ENCODE data around the gene SCEL.

SCEL gene

DNA sequence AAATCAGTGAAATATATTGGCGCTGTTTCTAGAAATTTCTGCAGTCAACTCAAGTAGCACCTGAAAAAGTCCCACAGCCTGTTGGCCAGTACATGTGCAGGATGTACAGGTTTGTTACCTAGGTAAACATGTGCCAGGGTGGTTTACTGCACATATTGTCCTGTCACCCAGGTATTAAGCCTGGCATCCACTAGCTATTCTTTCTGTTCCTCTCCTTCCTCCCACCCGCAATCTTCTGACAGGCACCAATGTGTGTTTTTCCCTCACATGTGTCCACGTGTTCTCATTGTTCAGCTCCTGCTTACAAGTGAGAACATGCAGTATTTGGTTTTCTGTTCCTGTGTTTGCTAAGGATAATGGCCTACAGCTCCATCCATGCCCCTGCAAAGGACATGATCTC is 13.1 kb upstream of the SCEL start:
- no peak for DNase-seq

- no peak for DNase-seq
These were observed 12.1 kb upstream of the SCEL start for GRCh38 chr13:77523386-77523785.

- no peak for DNase-seq
These were observed 11.4 kb upstream of the SCEL start for GRCh38 chr13:77523834-77524728.

- no peak for DNase-seq
These were observed 7.1 kb upstream of the SCEL start for GRCh38 chr13:77528414-77528813.

DNA sequence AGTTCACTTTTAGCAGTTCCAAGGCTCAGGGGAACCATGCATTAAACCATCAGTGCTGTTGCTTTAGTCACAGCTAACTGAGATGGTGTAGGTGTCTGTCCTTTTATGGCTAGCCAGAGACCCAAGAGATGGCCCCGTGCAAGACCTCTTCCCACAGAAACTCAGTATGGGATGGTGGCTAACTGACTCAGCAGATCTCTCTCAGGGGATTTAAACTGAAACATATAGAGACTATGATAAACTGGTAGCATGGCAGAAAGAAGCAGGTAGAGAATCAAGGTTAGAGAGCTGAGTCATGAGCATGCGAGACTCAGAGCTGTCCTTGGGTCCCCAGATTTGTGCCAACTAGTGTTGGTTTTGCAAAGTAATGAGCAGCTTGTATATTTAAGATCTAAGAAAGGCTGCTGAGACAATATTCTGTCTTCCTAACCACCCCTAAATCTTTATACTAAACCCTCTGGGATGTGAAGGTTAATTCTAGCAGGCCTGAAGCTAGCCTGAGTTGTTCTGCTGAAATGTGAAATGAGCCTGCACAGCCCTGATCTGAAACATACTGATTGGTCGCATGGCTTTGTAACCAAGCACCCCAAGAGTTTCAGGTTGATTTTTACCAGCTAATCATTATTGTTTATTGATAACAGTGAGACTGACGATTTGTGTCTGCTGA is 6.5 kb upstream of the SCEL start:
- no peak for DNase-seq

GRCh38 chr13:77529501-77529840 is 6.0 kb upstream of the SCEL start:
- no peak for DNase-seq

- no peak for DNase-seq
These were observed 4.6 kb upstream of the SCEL start for GRCh38 chr13:77530875-77531274.

- DNase-seq, result no peak
These were observed 2.5 kb upstream of the SCEL start for GRCh38 chr13:77532983-77533382.

- DNase-seq, result no peak
These were observed 1.4 kb upstream of the SCEL start for GRCh38 chr13:77533875-77534788.

DNA sequence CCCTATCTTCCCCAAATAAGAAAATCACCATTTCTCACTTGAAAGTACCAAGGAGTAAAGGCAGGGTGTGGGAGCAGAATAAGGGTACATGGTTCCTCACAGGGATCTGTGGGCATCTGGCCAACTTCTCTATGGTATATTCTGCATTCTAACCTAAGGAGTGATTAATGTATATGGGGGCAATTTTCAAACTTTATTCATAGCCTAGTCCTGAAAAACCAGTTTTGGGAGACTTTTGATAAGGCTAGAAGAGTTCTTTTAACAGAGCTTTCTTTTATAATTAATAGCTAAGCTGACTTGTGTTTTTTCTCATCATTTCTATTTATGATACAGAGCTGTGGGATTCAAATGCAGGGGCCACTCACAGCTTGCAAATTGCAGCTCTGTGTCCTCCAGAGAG is 852 bp downstream of the SCEL start:
- no peak for DNase-seq

- DNase-seq, result no peak
These were observed 1.9 kb downstream of the SCEL start for GRCh38 chr13:77537289-77537919.

DNA sequence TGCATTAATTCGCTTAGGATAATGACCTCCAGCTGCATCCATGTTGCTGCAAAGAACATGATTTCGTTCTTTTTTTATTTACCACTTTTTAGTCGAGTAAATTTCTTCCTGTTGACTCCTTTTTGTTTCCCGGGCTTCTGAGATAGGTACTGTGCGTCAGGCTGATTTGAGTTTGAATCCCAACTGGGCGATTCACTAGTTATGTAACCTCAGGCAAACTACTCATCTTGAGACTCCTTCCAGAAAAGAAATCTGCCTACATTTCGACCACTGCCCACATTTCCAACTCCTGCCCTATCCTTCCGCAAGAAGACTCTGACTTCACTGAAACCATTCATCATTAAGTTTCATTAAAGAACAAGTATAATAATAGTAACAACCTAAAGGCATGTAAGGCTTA is 8.2 kb downstream of the SCEL start:
- DNase-seq, result no peak

GRCh38 chr13:77544355-77544754 is 8.8 kb downstream of the SCEL start:
- DNase-seq, result no peak

DNA sequence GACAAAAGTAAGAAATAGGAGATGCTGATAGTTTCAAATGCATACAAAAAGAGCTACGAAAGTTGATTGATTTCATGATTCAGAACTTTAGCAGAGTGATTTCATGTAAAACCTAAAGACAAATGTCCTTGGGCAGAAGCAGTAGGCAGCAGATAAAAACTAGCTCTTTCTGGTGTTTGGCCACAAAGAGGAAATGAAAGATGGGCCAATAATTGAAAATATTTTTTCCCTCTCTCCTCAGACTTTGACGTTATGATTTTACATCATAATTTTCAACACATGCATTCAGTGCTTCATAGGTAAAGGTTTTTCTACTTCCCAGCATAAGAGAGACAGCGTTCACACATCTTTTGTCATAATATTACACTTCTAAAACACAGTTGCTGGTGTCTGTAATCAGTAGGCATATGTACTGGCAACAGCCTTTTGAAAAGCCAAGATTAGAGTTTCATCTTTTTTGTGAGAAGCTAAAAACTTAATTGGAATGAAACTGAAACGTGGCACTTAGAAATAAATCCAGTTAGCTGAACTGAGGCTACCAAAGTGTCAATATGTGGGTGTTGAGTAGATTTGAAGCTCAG is 9.3 kb downstream of the SCEL start:
- no peak for DNase-seq

DNA sequence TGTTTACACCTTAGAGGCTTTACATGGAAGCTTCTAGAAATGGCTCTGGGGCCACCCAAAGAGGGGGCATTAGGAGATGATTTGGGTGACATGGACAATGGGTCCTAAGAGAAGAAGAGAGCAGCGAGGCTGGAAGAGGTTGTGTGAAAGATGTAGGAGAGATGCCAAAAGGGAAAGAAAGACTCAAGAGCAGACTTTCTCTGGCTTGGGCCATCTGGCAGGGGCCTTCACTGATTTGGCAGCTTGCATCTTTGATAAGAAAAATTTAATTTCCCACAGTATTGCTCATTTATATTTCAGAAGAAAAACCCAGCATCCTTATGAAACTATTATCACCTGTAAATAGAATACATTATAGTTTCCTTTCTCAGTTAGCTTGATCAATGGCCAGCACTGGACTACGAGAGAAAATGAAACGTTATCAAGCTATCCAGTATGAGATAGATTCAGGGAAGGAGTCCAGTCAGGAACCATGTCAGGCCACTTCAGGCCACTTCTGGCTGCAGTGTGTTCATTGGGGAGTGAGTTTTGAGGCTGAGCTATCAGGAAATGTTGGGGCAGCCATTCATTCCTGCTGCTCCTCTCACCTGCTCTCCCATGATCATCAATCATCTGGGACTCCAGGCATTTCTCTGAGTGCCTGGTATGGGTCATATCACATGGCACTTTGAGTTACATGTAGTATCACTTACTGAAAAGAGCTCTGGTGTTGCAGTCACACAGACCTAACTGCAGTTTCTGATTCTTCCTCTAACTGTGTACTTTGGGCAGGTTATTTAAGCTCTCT is 10.3 kb downstream of the SCEL start:
- DNase-seq, result no peak

DNA sequence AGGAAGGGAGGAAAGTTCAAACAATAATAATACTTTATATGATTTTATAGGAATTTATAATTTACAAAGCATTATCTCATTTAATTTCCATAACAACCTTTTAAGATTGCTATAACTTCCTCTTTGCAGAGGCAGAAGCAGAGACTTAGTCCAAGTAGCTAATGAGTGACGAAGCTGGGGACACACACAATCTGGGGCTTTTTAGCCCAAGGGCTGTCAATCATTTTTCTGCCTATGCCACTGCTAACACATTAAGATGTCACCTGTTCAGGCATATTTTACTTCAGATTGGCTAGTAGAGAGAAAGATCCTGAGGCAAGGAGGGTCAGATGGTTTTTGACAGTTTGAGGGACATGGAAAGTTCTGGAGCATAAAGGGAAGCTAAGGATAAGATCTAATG is 12.6 kb downstream of the SCEL start:
- no peak for DNase-seq

DNA sequence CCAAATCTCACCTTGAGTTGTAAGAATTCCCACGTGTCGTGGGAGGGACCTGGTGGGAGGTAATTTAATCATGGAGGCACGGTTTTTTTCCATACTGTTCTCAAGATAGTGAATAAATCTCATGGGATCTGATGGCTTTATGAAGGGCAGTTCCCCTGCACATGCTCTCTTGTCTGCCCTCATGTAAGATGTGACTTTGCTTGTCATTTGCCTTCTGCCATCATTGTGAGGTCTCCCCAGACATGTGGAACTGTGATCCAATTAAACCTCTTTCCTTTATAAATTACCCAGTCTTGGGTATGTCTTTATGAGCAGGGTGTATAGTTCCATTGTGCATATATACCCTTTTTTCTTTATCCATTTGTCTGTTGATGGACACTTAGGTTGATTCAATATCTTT is 13.1 kb downstream of the SCEL start:
- no peak for DNase-seq

GRCh38 chr13:77554069-77554468 is 18.6 kb downstream of the SCEL start:
- DNase-seq, result no peak

- no peak for DNase-seq
These were observed 19.7 kb downstream of the SCEL start for GRCh38 chr13:77555246-77555645.

DNA sequence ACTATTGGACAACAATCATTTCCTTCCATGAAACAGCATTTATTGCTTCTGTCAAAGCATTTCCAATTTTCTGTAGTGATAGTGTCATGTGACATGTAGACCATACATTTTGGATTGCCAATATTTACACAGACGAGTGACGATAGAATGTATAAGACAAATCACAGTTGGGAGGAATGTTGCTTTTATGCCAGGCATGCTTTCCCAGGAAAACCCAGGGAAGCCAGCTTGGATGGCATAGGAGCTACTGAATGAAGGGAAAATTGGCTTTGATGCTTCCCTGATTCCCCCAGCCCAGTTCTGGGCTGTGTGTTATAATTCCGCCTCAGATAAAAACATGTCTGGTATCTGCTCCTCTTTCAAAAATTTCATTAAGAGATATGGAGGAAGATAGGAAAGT is 22.5 kb downstream of the SCEL start:
- DNase-seq, result no peak

GRCh38 chr13:77563111-77563510 is 27.6 kb downstream of the SCEL start:
- DNase-seq, result no peak

DNA sequence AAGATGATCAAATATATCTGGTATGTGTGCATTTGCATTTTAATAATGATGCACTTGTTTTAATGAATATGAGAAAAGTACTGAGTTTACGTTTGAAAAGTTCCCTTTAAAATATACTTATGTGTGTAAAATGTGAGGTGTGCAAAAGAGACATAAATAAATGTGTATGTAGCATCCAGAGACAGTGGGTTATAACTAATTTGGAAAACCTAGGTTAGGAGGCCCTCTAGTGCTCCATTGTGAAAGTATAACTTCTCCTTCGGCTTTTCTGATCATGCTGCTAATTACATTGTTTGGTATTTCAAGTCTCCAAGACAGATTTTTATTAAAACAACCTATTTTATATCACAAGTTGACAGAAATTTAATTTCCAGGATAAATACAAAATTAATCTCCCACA is 30.1 kb downstream of the SCEL start:
- DNase-seq, result no peak
